Tibial nerve (tissue), 4 donors: ENCODE results near the gene AIMP1. TPM values are rescaled to one million over a fixed set of nuclear protein-coding genes. Genes with fewer than 3 reads are reported as not detected.

Experiments used
- DNase-seq, 2 donors: peaks; one replicate each; pipeline ENCODE4 v3.0.0-alpha.2; 2019; ENCODE audit warnings: low spot score in 2 of 2
- H3K27ac ChIP-seq, 4 donors: fragments of 200-600 bp; sonication (generic) in 3 of 4; one replicate each; pipeline ENCODE4 v1.5.1; 2017 to 2019; ENCODE audit warnings: mild to moderate bottlenecking in 1 of 4
- H3K27me3 ChIP-seq, 2 donors: fragments of 200-600 bp; sonication (generic) in 1 of 2; one replicate each; pipeline versions ENCODE4 v1.5.1 to v1.6.0; 2017 to 2019
- H3K36me3 ChIP-seq, 3 donors: fragments of 200-600 bp; sonication (generic); one replicate each; pipeline ENCODE4 v1.5.1; 2018 to 2019
- H3K4me1 ChIP-seq, 4 donors: fragments of 200-600 bp; sonication (generic) in 3 of 4; one replicate each; pipeline ENCODE4 v1.5.1; 2017 to 2019
- H3K4me3 ChIP-seq, 4 donors: fragments of 200-600 bp; sonication (generic) in 3 of 4; one replicate each; pipeline ENCODE4 v1.5.1; 2017 to 2019; ENCODE audit warnings: mild to moderate bottlenecking in 1 of 4, moderate library complexity in 1 of 4
- H3K9me3 ChIP-seq, 4 donors: fragments of 200-600 bp; sonication (generic) in 3 of 4; one replicate each; pipeline ENCODE4 v1.5.1; 2017 to 2019
- CTCF ChIP-seq, 5 experiments: fragments of 200-600 bp in 3 of 5; fragments of 450-650 bp in 2 of 5; sonication (generic) in 3 of 5; IDR thresholded peaks; one replicate each; pipeline ENCODE4 v1.5.1; 2016 to 2019; ENCODE audit warnings: antibody characterized with exemption in 5 of 5, mild to moderate bottlenecking in 3 of 5, moderate library complexity in 2 of 5
- EP300 ChIP-seq, 2 donors: sonication (generic); formaldehyde crosslinking; IDR thresholded peaks; one replicate each; pipeline ENCODE4 v1.6.1; 2017; ENCODE audit warnings: antibody characterized with exemption in 2 of 2, mild to moderate bottlenecking in 1 of 2
- POLR2A ChIP-seq, 2 donors: fragments of 450-650 bp; IDR thresholded peaks; one replicate each; pipeline ENCODE4 v1.6.1; 2017; ENCODE audit warnings: antibody characterized with exemption in 2 of 2, mild to moderate bottlenecking in 2 of 2, moderate library complexity in 2 of 2
- WGBS, 2 donors: methylation state at CpG; one replicate each; pipeline ENCODE4 v1.1.5; 2018; 5-methylcytosine and 5-hydroxymethylcytosine counted together
- total RNA-seq, 4 donors: library from RNA; depleted of rRNA; stranded (reverse); fragments of >200 nt; gene quantifications; one replicate each; pipeline ENCODE4 v1.1.0, GENCODE V29; 2016

The AIMP1 gene
- total RNA-seq, 4 donors from 2014 or later, result 19.3 to 26.7 (median 21.2) TPM

- 55 to 68% methylated on average over 1 of the region's 1 CpG for whole genome bisulfite sequencing, 2 donors
- Histone ChIP-seq H3K36me3 (peaks cover 0 to 9% (median 0%) of the 10 kb centered on the region in 3 donors), H3K4me1 (peaks cover 0 to 60% (median 11%) of the 10 kb centered on the region in 4 donors), H3K27ac (no peak overlapping the region), H3K9me3 (no peaks in the 10 kb centered on the region), H3K4me3 (no peak overlapping the region), H3K27me3 (no peaks in the 10 kb centered on the region)
- no peak for DNase-seq
- TF ChIP-seq EP300 (IDR thresholded peaks at IDR 0.05) (no peak), POLR2A (IDR thresholded peaks at IDR 0.05) (no peak), CTCF (IDR thresholded peaks at IDR 0.05) (no peak)
These were observed 4.0 kb upstream of the AIMP1 start for GRCh38 chr4:106312377-106312776.

- no peaks in the 10 kb centered on the region for H3K27me3 ChIP-seq
- DNase-seq, result no peak
- peaks cover 0 to 5% (median 0%) of the 10 kb centered on the region in 3 donors for H3K36me3 ChIP-seq
- no peak overlapping the region for H3K4me3 ChIP-seq
- TF ChIP-seq CTCF (IDR thresholded peaks at IDR 0.05) (no peak), POLR2A (IDR thresholded peaks at IDR 0.05) (no peak), EP300 (IDR thresholded peaks at IDR 0.05) (no peak)
- H3K27ac ChIP-seq, result no peak overlapping the region
- peaks cover 0 to 64% (median 17%) of the 10 kb centered on the region in 4 donors for H3K4me1 ChIP-seq
- WGBS, 2 donors, result 82% methylated on average over 3 of the region's 3 CpGs
- H3K9me3 ChIP-seq, result no peaks in the 10 kb centered on the region
These were observed 3.3 kb upstream of the AIMP1 start for GRCh38 chr4:106312997-106313522.

GRCh38 chr4:106314960-106315359 is 1.4 kb upstream of the AIMP1 start:
- Histone ChIP-seq H3K4me3 (peak overlapping the region in 3 of 4 donors; percentile 68 to 94 (median 89)), H3K27me3 (no peaks in the 10 kb centered on the region), H3K9me3 (no peaks in the 10 kb centered on the region), H3K36me3 (no peaks in the 10 kb centered on the region), H3K4me1 (peaks cover 0 to 78% (median 19%) of the 10 kb centered on the region in 4 donors), H3K27ac (peak overlapping the region in 2 of 4 donors; percentile 84 to 95)
- no peak for TF ChIP-seq POLR2A (IDR thresholded peaks at IDR 0.05)
- TF ChIP-seq CTCF (IDR thresholded peaks at IDR 0.05), result no peak
- TF ChIP-seq EP300 (IDR thresholded peaks at IDR 0.05), result no peak
- 40 to 43% methylated on average over 6 of the region's 6 CpGs for WGBS, 2 donors
- DNase-seq, result no peak

GRCh38 chr4:106315476-106315967 is 828 bp upstream of the AIMP1 start:
- no peak for DNase-seq
- H3K27me3 ChIP-seq, result no peaks in the 10 kb centered on the region
- peak overlapping the region; percentile 68 to 94 (median 90) for H3K4me3 ChIP-seq
- H3K36me3 ChIP-seq, result peaks cover 0 to 4% (median 0%) of the 10 kb centered on the region in 3 donors
- H3K9me3 ChIP-seq, result no peaks in the 10 kb centered on the region
- peak overlapping the region; percentile 80 to 95 (median 89) for H3K27ac ChIP-seq
- TF ChIP-seq POLR2A (IDR thresholded peaks at IDR 0.05), result no peak
- TF ChIP-seq EP300 (IDR thresholded peaks at IDR 0.05), result no peak
- no peak for TF ChIP-seq CTCF (IDR thresholded peaks at IDR 0.05)
- 1 to 2% methylated on average over 12 to 13 of the region's 13 CpGs for WGBS, 2 donors
- H3K4me1 ChIP-seq, result peaks cover 0 to 76% (median 19%) of the 10 kb centered on the region in 4 donors

GRCh38 chr4:106316773-106317409 is 541 bp downstream of the AIMP1 start:
- 5 to 6% methylated on average over 13 of the region's 13 CpGs for WGBS, 2 donors
- Histone ChIP-seq H3K27ac (peak overlapping the region; percentile 80 to 95 (median 89)), H3K27me3 (no peaks in the 10 kb centered on the region), H3K4me1 (peaks cover 0 to 64% (median 19%) of the 10 kb centered on the region in 4 donors), H3K4me3 (peak overlapping the region; percentile 68 to 94 (median 90)), H3K9me3 (no peaks in the 10 kb centered on the region), H3K36me3 (peaks cover 0 to 15% (median 0%) of the 10 kb centered on the region in 3 donors)
- TF ChIP-seq POLR2A (IDR thresholded peaks at IDR 0.05) (no peak), EP300 (IDR thresholded peaks at IDR 0.05) (no peak), CTCF (IDR thresholded peaks at IDR 0.05) (no peak)
- DNase-seq, result no peak
